GM11168 (cell line): Measurements from ENCODE around the gene CACNA1H.

Source experiments
- in situ Hi-C: fragments of 300-500 bp; cut with MboI; formaldehyde crosslinking; loops from one replicate; pipeline ENCODE4 v1.12.0; 2022; ENCODE audit warnings: low sequenced_read_pairs; ENCODE audit not compliant: unreplicated experiment

The CACNA1H gene

DNA sequence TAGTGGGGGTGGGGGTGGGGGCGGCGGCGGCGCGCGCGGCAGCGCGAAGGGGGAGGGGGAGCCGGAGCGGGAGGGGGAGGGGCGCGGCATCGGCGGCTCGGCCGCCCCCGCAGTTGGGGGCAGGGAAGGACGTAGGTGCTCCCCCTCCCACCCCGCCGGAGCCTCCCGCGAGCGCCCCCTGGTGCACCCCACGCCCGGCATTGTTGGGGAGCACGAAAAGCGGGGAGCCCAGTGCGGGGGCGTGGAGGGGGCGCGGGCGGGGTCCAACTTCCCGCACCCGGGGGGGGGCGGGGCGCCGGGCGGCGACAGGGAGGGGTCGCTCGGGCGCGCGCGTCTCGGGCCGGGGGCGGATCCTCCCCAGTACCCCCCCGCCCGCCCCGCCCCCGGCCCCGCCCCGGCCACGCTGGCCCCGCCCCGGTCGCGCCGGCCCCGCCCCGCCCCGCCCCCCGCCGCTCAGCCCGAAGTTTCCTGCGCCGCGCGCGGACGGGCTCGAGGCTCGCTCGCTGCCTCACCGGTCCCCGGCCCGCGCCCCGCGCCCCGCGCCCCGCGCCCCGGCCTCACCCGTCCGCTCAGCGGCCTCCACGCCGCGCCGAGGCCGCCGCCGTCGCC, at the start of gene CACNA1H:
CACNA1H (plus strand) TSS at position 456 of the 609 bp plus-strand sequence. CDS start 632 bp downstream, outside the sequence.
- in situ Hi-C loops, result no loop called here

GRCh38 chr16:1103636-1103980, 49.3 kb upstream of the CACNA1H start:
- in situ Hi-C loops, result no loop called here

- in situ Hi-C loops, result no loop called here
Observed at GRCh38 chr16:1105888-1106620, 46.9 kb upstream of the CACNA1H start.

DNA sequence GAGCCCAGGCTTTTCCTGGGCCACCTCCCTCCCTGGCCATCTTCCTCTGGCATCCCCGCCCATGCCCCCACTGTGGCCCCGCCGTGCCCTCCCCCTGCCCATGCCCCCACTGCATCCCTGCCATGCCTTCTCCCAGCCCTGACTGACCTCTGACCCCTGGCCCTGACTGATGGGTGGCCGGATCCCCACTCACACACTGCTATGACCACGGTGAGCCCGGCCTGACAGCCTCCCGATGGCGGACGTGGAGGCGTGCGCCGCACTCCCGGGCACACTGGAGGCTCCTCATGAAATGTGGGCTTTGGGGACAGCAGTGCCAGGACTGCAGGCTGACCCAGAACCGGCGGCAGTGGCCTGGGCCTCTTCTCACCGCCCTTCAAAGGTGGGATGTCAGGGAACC, 46.2 kb upstream of the CACNA1H start:
- in situ Hi-C loops, result no loop called here

GRCh38 chr16:1107141-1107540, 45.8 kb upstream of the CACNA1H start:
- in situ Hi-C loops, result no loop called here

DNA sequence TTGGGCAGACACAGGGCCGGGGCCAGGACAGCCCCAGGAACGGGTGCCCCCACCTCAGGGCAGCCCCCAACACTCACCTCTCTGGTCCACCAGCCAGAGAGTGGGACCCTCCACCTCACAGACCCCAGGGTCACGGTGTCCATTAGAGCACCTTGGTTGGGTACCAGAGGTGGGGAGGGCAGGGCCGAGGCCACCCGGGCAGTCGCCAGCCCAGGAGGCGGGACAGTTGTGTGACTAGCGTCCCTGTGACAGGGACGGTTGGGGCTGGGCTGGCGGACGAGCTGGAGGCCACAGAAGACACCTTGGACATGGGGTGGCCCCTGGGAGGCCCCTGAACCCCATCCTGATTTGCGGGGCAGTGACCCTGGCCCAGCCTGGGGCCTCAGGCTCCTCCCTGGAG, 45.2 kb upstream of the CACNA1H start:
- in situ Hi-C loops, result no loop called here

DNA sequence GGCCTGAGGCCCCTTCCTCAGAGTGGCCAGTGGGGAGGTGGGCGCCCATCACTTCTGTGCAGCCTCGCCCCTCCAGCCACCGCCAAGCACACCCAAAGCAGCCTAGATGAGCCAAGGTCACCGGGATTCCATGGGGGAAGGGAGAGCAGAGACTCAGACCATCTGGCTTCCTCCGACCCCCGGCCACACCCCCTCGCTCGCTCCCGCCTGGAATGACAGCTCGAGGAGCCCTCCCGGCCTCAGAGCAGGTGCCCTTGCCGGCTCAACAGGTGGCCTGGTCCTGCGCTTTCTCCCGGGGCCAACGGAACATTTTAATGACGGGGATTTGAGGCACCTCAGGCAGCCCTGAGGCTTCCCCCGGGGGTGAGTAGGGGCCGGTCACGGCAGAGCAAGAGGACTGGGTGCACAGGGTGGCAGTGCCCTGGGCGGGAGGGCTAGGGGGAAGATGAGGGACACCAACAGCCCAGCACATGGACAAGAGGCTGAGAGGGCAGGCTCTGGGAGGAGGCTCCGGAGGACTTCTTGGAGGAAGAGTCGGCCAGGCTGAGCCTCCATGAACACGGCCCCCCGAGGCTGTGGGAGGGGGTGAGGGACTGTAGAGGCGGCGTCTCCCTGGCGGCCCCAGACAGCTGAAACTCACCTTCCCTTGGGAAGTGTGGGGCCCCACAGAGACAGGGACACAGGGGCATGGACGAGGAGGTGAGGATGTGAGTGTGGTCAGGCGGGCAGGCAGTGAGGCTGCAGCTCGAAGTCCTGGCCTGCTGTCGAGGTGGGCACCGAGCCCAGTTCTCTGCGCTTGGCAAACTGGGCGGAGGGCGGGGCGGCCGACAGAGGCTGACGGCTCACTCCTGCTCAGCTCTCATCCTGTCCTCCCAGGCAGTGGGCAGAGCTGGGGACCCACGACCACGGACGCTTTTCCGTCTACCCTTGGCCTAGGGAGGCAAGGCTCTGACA, 44.3 kb upstream of the CACNA1H start:
- in situ Hi-C loops, result no loop called here

GRCh38 chr16:1109648-1110047, 43.3 kb upstream of the CACNA1H start:
- in situ Hi-C loops, result no loop called here

GRCh38 chr16:1112506-1113184, 40.3 kb upstream of the CACNA1H start:
- in situ Hi-C loops, result no loop called here

DNA sequence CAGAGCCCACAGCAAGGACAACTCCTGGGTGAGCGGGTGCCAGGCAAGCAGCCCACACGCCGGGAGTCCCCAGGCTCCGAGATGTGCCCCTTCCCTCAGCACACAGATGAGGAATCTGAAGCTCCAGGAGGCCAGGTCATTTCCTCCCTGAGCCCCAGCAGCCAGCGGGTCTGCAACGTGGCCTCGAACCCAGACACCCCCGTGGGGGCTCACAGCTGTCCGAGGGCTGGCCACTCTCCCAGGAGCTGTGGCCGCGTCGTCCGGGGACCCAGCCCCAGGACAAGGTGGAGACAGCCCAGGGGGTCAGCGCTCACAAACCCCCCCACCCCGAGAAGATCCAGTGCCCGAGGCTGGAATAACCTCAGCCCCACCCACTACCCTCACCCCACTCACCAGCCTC, 39.4 kb upstream of the CACNA1H start:
- in situ Hi-C loops, result no loop called here

DNA sequence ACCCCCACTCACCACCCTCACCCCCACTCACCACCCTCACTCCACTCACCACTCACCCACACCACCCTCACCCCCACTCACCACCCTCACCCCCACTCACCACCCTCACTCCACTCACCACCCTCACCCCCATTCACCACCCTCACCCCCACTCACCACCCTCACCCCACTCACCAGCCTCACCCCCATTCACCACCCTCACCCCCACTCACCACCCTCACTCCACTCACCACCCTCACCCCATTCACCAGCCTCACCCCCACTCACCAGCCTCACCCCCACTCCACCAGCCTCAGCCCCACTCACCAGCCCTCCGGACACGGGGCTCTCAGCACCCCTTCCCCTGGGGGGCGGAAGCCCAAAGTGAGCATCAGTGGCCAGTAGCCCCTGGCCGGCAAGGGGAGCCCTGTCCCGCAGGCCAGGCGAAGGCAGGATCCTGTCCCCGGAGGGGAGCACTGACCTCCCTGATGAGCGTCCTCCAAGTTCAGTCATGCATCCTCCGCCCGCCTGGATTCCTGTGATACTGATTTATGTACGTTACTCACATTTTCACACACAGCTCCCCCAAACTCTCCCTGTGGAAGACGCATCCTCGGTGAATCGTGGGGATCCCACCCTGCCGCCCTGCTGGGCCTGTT, 38.9 kb upstream of the CACNA1H start:
- in situ Hi-C loops, result no loop called here

GRCh38 chr16:1116693-1117077, 36.2 kb upstream of the CACNA1H start:
- in situ Hi-C loops, result no loop called here

- in situ Hi-C loops, result no loop called here
Observed at GRCh38 chr16:1117176-1117900, 35.6 kb upstream of the CACNA1H start.

DNA sequence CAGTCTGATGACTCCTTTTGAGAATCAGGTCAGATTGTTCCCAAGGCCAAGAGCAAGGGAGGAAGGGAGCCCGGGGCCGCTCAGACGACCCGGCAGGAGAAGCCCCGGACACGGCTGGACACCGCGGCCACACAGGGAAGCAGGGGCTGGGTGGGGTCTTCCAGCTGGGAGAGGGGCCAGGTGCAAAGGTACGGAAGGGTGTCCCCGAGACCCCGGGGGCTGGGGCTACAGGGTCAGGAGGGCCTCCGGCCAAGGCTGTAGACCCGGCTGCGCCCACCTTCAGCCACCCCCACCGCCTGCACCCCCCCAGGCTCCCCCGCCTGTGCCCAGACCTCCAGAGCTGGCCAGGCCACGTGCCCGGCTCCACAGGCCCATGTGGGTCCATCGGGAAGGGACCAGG, 35.0 kb upstream of the CACNA1H start:
- in situ Hi-C loops, result no loop called here

DNA sequence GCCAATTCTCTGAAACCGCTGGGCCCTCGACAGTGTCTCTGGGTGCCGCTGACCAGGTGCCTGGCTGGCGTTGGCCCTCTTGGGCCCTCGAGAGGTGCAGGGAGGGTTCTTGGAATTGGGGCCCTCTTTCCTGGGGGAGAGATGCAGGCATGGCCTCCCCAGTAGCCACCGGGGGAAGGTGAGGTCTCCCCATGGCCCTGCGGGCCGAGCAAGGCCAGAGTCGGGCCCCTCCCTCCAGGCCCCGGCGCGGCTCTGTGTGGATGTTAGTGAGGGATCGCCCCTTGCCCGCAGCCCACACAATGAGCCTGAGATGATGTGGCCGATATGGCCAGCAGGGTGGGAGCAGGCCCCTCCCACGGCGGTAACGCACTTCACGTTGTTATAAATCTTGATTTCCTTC, 33.8 kb upstream of the CACNA1H start:
- in situ Hi-C loops, result no loop called here

DNA sequence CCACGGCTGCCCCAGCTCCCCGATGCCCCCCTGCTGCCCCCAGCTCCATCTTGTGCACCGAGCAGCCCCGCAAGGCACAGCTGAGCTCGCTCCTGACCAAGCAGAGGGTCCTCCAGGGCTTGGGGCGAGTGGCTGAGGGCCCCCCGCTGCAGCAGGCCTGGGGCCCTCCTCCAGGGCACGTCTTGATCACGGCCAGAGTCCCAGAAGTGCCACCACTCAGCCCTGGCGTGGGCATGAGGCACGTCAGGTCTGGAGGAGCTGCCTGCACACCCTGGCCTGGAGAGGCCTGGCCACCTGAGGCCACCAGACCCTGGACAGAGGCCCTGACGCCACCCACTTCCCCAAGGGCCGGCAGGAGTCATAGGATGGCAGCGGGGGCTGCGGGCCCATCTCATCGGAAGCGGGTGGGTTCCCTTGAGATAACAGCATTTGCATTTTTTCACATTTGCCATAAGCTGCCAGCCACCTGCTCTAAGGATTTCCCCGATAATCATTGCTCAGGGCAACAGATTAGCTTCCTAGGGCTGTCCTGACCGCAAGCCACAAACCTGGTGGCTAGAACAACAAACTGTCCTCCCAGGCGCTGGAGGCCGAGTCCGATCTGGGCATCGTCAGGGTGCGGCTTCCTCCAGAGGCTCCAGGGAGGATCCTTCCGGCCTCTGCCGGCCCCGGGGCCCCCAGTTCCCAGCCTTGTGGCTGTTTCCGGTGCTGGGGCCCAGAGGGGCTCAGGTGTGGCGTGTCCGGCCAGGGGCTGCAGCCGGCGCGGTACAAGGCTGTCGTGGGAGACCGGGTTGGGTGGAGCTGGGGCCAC, 32.9 kb upstream of the CACNA1H start:
- in situ Hi-C loops, result no loop called here

GRCh38 chr16:1120577-1120941, 32.3 kb upstream of the CACNA1H start:
- in situ Hi-C loops, result no loop called here

- in situ Hi-C loops, result no loop called here
Observed at GRCh38 chr16:1121009-1121408, 31.9 kb upstream of the CACNA1H start.
